GM20431 (cell line): Measurements from ENCODE around the gene CDCA4.

ENCODE experiments used
- in situ Hi-C: fragments of 300-500 bp; cut with MseI, MboI; formaldehyde crosslinking; loops from one replicate; pipeline ENCODE4 v1.15.0; 2020; ENCODE audit warnings: low sequenced_read_pairs; ENCODE audit not compliant: unreplicated experiment

Gene CDCA4

GRCh38 chr14:105019861-105020814 lies 745 bp downstream of the CDCA4 start:
- in situ Hi-C loops, result no loop called here

GRCh38 chr14:105018414-105018813 lies 2.5 kb downstream of the CDCA4 start:
- in situ Hi-C loops, result no loop called here

- in situ Hi-C loops, result no loop called here
These were observed 5.0 kb downstream of the CDCA4 start for GRCh38 chr14:105015905-105016304.

GRCh38 chr14:105015242-105015641 lies 5.6 kb downstream of the CDCA4 start:
- in situ Hi-C loops, result no loop called here

GRCh38 chr14:105014631-105015030 lies 6.3 kb downstream of the CDCA4 start:
- in situ Hi-C loops, result no loop called here

GRCh38 chr14:105014032-105014431 lies 6.9 kb downstream of the CDCA4 start:
- in situ Hi-C loops, result no loop called here

- in situ Hi-C loops, result no loop called here
These were observed 7.6 kb downstream of the CDCA4 start for GRCh38 chr14:105013150-105013785.

- in situ Hi-C loops, result no loop called here
These were observed 8.5 kb downstream of the CDCA4 start for GRCh38 chr14:105012171-105012985.

- in situ Hi-C loops, result no loop called here
These were observed 9.4 kb downstream of the CDCA4 start for GRCh38 chr14:105011312-105011990.

- in situ Hi-C loops, result no loop called here
These were observed 10.0 kb downstream of the CDCA4 start for GRCh38 chr14:105010891-105011291.

- in situ Hi-C loops, result no loop called here
These were observed 10.8 kb downstream of the CDCA4 start for GRCh38 chr14:105010106-105010505.

- in situ Hi-C loops, result no loop called here
These were observed 13.2 kb downstream of the CDCA4 start for GRCh38 chr14:105007593-105008264.

- in situ Hi-C loops, result no loop called here
These were observed 13.9 kb downstream of the CDCA4 start for GRCh38 chr14:105006831-105007592.

GRCh38 chr14:105005929-105006830 lies 14.7 kb downstream of the CDCA4 start:
- in situ Hi-C loops, result no loop called here

- in situ Hi-C loops, result no loop called here
These were observed 15.5 kb downstream of the CDCA4 start for GRCh38 chr14:105005329-105005928.

- in situ Hi-C loops, result no loop called here
These were observed 21.5 kb downstream of the CDCA4 start for GRCh38 chr14:104999361-104999760.

GRCh38 chr14:104998801-104999200 lies 22.1 kb downstream of the CDCA4 start:
- in situ Hi-C loops, result no loop called here
